ENCODE results near the gene PHYHIPL.
"Not testable (repeated sequence)": the region's sequence is repeated elsewhere in the genome, so short reads cannot be mapped to it uniquely, and the experiment has no call there.

Gene PHYHIPL

GRCh38 chr10:59206204-59206720 is 29.8 kb downstream of the PHYHIPL start:
- no peak for DNase-seq

- no peak for DNase-seq
Observed at GRCh38 chr10:59212301-59212798, 35.9 kb downstream of the PHYHIPL start.

DNA sequence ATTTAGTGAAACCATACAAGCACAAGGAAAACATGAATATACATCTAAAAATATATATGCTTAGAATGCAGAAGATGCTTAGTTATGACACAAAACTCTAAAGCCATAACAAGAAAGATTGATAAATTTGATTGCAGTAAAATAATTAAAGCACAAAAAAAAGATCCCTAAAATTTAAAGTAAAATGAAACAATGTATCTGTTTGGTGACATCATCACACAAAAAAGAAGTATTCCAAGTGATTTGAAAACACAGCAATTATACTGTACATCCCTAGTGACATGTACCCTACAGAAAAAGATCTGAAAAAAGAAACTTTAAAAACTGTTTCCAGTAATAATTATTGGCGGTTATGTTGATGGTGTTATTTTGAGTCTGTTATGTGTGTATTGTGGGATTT is 37.7 kb downstream of the PHYHIPL start:
- DNase-seq, result no peak

GRCh38 chr10:59216178-59216869 is 39.9 kb downstream of the PHYHIPL start:
- no peak for DNase-seq

GRCh38 chr10:59222788-59223187 is 46.3 kb downstream of the PHYHIPL start:
- no peak for DNase-seq

GRCh38 chr10:59223597-59223996 is 47.2 kb downstream of the PHYHIPL start:
- DNase-seq, result not testable (repeated sequence)

DNA sequence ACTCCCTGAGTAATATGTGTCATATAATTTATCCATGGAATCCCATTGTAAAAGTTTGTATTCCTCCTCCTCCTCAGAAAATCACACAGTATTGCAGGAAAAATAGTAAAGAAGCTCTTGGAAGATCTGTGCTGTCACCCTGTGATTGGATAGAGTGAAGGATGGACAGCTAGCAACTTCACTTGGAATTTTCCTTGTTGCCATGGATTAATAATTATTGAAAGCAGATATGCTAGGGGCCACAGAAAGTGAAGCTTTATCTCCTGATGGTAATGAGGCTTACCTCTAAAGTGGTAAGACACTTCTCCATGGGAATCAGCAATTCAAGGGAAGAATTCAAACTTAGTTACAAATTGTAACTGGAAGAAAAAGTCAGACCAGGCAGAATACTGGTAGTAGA is 48.8 kb downstream of the PHYHIPL start:
- no peak for DNase-seq

DNA sequence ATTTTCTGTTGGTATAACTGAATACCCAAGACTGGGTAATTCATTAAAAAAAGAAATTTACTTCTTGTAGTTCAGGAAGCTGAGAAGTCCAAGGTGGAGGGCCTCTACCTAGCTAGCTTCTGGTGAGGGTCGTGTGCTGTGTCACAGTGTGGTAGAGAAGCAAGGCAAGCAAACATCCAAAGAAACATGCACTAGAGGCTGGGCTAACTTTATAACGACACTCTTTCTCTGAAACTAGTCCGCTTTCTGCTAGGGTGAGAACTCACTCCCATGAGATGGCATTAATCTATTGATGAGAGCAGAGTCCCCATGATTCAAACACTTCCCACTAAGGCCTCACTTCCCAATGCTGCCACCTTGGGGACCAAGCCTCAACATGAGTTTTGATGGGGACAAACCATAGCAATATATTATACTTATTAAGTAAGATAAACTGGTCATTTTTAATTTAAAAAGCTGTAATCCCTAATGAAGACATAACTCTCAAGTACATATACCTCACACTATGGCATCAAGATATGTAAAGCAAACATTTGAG is 50.8 kb downstream of the PHYHIPL start:
- no peak for DNase-seq

DNA sequence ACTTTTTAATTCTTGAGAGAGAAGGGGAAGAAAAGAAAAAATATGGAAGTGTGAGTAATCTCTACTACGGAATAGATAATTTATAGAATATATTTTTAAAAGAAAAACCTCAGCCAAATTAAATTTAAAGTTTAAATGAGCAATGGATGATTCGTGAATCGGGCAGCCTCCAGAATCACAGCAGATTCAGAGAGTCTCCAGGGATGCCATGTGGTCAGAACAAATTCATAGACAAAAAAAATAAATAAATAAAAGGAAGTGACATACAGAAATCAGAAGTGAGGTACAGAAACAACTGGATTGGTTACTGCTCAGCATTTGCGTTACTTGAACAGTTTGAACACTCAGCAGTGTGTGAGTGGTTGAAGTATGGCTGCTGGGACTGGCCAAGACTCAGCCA is 53.0 kb downstream of the PHYHIPL start:
- no peak for DNase-seq

DNA sequence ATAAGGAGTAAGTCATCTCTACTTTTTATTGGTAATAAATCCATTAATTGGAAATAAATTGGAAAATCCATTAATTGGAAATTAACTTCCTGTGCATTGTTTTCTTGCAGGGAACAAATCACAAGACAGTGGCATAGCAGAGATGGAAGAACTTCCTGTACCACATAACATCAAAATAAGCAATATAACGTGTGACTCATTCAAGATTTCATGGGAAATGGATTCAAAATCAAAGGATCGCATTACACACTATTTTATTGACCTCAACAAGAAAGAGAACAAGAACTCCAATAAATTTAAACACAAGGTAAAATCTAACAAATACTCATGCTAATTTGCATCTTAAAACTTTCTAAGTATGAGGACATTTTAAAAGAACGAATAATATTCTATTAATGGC is 57.8 kb downstream of the PHYHIPL start:
- no peak for DNase-seq

DNA sequence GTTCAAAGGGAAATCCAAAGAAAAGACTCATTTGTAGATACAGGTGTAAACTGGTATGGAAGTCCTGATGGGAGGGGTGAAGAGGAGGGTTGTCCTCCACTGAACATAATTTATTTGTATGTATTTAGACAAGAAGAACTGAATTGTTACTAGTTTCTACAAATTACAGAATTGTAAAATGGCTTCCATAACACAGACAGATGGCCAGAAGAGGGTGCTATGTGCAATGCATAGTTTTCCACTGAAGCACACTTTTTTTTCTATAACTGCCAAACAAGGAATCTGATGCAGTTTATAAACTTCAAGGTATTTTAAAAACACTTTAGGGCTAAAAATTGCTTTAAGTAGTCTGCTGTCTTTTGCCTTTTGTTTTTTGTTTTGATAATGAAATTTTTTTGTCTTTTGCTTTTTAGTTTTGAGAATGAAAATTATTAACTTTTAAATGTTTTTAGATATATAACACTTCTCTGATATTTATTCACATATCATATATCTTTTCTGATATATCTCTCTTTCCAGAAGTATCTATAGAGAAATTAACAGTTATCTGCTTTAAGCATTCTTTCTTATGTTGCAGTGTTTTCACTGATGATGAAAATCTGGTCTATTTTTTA is 58.5 kb downstream of the PHYHIPL start:
- no peak for DNase-seq

GRCh38 chr10:59236064-59236697 is 59.7 kb downstream of the PHYHIPL start:
- DNase-seq, result no peak

DNA sequence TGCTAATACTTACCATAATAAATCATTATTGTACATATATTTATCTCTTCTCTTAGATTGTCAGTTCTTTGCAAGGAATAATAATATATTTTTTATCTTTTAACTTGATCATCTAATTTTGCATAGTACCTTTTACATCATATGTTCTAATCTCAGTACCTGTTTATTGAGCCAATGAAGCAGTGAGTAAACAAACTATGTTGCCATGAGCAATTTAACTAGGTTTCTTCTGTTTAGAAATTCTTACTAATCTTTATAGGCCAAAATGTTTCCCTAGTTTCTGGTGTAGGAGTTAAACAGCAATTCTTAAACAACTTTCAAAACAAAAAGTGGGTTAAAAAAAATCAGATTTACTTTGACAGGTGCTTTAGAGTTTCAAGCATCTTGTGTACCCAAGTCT is 61.3 kb downstream of the PHYHIPL start:
- no peak for DNase-seq

DNA sequence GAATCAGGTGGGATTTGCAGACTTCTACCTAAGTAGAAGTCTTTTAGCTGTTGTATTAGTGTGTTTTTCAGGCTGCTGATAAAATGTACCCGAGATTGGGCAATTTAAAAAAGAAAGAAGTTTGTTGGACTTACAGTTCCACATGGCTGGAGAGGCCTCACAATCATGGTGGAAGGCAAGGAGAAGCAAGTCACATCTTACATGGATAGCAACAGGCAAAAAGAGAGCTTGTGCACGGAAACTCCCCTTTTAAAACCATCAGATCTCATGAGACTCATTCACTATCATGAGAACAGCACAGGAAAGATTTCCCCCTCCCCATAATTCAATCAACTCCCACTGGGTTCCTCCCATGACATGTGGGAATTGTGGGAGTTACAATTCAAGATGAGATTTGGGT is 62.7 kb downstream of the PHYHIPL start:
- DNase-seq, result not testable (repeated sequence)

GRCh38 chr10:59240582-59241183 is 64.2 kb downstream of the PHYHIPL start:
- peak in 1 of 2 experiments; percentile 11 for DNase-seq

GRCh38 chr10:59242057-59242456 is 65.6 kb downstream of the PHYHIPL start:
- no peak for DNase-seq

- no peak for DNase-seq
Observed at GRCh38 chr10:59242991-59243390, 66.5 kb downstream of the PHYHIPL start.

DNA sequence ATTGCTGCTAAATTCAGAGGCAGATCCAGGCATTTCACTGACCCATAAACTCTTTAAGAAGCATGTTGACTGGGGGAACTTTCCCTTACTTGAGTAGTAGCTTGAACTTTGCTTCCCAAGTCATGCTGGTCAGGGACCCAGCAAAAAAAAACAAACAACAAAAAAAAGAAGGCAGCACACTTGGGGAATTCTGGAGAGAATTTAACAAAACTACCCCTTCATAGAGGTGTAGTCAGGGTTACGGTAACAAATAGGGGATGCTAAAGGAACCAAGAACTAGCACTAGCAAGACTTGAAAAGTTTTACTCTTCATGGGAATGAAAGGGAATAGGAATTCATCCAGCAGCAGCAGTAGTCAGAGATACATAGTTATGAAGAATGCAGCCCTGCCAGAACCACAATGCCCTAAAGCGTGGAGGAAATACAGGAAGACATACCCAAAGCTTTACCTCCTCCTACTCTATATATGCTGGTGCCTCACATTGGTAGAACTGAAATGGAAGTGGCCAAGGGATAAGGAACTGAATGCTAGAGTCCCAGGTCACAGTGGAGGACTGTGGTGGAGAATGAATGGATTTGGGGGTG is 67.3 kb downstream of the PHYHIPL start:
- DNase-seq, result no peak

- DNase-seq, result no peak
Observed at GRCh38 chr10:59244871-59245270, 68.4 kb downstream of the PHYHIPL start.

GRCh38 chr10:59245686-59246085 is 69.2 kb downstream of the PHYHIPL start:
- peak in 1 of 2 experiments; percentile 18 for DNase-seq

DNA sequence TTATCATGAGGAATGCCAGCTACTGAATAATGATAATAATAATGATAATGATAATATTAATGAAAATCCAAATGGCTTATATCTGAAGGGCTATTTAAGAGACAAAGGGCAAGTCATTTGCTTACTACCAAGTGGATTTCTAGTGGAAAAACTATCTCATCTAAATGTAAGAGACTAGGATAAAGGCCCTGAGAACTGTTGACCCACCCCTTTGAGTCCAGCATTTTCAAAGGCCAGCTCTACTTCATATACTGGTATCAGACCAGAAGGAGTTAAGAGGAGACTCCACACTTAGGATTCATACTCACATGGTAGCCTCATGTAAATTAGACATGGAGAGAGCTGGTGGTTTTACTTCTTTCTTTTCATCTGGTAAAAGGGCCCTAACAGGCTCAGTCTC is 76.0 kb downstream of the PHYHIPL start:
- no peak for DNase-seq

- no peak for DNase-seq
Observed at GRCh38 chr10:59255463-59255862, 79.0 kb downstream of the PHYHIPL start.

GRCh38 chr10:59257224-59257623 is 80.8 kb downstream of the PHYHIPL start:
- no peak for DNase-seq
